Liver (tissue), 3 donors: ENCODE measurements around the gene SNX9.

Experiments
- ATF3 ChIP-seq: IDR thresholded peaks from 2 replicates; pipeline ENCODE4 v1.6.1; 2016; ENCODE audit warnings: antibody characterized with exemption
- CTCF ChIP-seq: fragments of 150-350 bp; IDR thresholded peaks from 2 replicates; pipeline ENCODE4 v1.5.1; 2017; ENCODE audit warnings: improper control_type of control experiment, low read depth, low read length; ENCODE audit not compliant: missing input control
- FOXA1 ChIP-seq: IDR thresholded peaks from 2 replicates; pipeline ENCODE4 v1.6.1; 2016; ENCODE audit warnings: antibody characterized with exemption
- GABPA ChIP-seq, 2 donors: IDR thresholded peaks in 1 of 2; conservative IDR thresholded peaks in 1 of 2; 2 replicates each; pipeline ENCODE4 v1.6.1; 2016; ENCODE audit warnings: antibody characterized with exemption in 2 of 2, mild to moderate bottlenecking in 1 of 2, moderate library complexity in 1 of 2
- HNF4G ChIP-seq: IDR thresholded peaks from 2 replicates; pipeline ENCODE4 v1.6.1; 2016; ENCODE audit warnings: antibody characterized with exemption
- JUND ChIP-seq, 2 donors: IDR thresholded peaks; 2 replicates each; pipeline ENCODE4 v1.6.1; 2016; ENCODE audit warnings: antibody characterized with exemption in 2 of 2
- NR2F2 ChIP-seq: IDR thresholded peaks from 2 replicates; pipeline ENCODE4 v1.6.1; 2016; ENCODE audit warnings: antibody characterized with exemption
- RAD21 ChIP-seq, 2 donors: IDR thresholded peaks; 2 replicates each; pipeline ENCODE4 v1.6.1; 2016; ENCODE audit warnings: antibody characterized with exemption in 2 of 2, mild to moderate bottlenecking in 2 of 2
- REST ChIP-seq: IDR thresholded peaks from 2 replicates; pipeline ENCODE4 v1.6.1; 2016; ENCODE audit warnings: antibody characterized with exemption, mild to moderate bottlenecking
- RXRA ChIP-seq, 2 donors: IDR thresholded peaks; 2 replicates each; pipeline ENCODE4 v1.6.1; 2017 to 2018; ENCODE audit warnings: antibody characterized with exemption in 2 of 2, mild to moderate bottlenecking in 1 of 2
- SP1 ChIP-seq: IDR thresholded peaks from 2 replicates; pipeline ENCODE4 v1.6.1; 2018; ENCODE audit warnings: antibody characterized with exemption, mild to moderate bottlenecking
- TAF1 ChIP-seq: conservative IDR thresholded peaks from 2 replicates; pipeline ENCODE4 v1.6.1; 2016; ENCODE audit warnings: antibody characterized with exemption, mild to moderate bottlenecking
- TF ChIP-seq, protein P1 (sequence below): IDR thresholded peaks from 2 replicates; pipeline ENCODE4 v1.6.1; 2016; ENCODE audit warnings: antibody characterized with exemption
- donor health status: healthy.
- donor health status: healthy.

DNA sequence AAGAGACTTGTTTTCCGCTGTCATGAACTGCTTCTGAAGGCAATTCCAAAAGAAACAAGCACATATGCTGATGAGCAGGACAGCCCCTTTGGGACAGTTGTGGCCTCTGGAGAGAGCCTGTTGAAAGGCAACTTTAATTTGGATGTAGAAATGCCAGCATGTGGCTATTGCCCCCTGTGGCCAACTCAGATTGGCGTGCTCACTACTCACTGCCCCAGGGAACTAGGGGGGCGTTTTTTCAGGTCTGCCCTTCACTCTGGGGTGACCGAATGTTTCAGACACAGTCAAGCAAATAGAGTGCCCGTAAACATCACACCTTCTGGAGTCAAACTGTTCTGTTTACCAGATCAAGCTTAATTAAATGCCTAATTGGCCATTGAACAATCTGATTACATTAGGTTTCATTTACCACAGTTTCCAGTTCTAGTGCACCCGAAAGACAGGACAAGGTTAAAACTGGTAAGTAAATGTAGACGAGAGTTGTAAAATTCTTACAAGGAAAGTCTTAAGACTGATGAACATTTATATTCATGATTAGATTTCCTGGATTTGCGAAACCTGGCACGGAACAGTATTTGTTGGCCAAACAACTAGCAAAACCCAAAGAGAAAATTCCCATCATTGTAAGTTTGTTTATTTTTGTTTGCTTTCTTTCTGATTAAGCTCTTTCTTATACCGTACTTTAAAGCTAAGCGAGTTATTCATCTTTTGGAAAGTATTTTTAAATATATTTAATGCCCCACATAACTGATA is 82.7 kb downstream of the SNX9 start:
- TF ChIP-seq CTCF = no peak
- peak in 1 of 2 donors; percentile 13 for TF ChIP-seq RAD21 (IDR thresholded peaks at IDR 0.05)
- TF ChIP-seq TAF1 = no peak
- TF ChIP-seq RXRA (IDR thresholded peaks at IDR 0.05) = no peak
- TF ChIP-seq, protein P1, sequence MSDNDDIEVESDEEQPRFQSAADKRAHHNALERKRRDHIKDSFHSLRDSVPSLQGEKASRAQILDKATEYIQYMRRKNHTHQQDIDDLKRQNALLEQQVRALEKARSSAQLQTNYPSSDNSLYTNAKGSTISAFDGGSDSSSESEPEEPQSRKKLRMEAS = no peak
- TF ChIP-seq REST = no peak
- TF ChIP-seq GABPA (IDR thresholded peaks at IDR 0.05 in 1 of 2, conservative IDR thresholded peaks at IDR 0.05 in 1 of 2) = no peak
- TF ChIP-seq SP1 = no peak
- TF ChIP-seq ATF3 = no peak
- no peak for TF ChIP-seq NR2F2
- TF ChIP-seq JUND (IDR thresholded peaks at IDR 0.05) = no peak
- no peak for TF ChIP-seq FOXA1
- no peak for TF ChIP-seq HNF4G
